SK-N-SH (cell line): Measurements from ENCODE around the gene TMEM88. TPM values are rescaled to one million over a fixed set of nuclear protein-coding genes. Genes with fewer than 3 reads are reported as not detected.
A peak's percentile ranks its signal among the peaks of the same experiment; 100 is the strongest.

ENCODE experiments used
- CTCF ChIA-PET: fragments of 300-600, 350-600 bp; formaldehyde crosslinking; extraction: SDS; loops from one replicate; lab custom pipeline; 2021; lab: Yijun Ruan, JAX
- POLR2A ChIA-PET: fragments of 350-600 bp; sonication (Branson Sonifier 250); formaldehyde crosslinking; extraction: SDS; loops from one replicate; lab custom pipeline; 2020; ENCODE audit warnings: antibody characterized with exemption, inconsistent platforms; lab: Yijun Ruan, JAX
- DNase-seq: peaks from one replicate; pipeline ENCODE4 v3.0.0; 2012
- H2AFZ ChIP-seq: fragments of 200-600 bp; sonication (generic); 2 replicates; pipeline ENCODE4 v1.8.1; 2016; ENCODE audit warnings: antibody characterized with exemption, mild to moderate bottlenecking, low read depth
- H3F3A ChIP-seq: fragments of 200-600 bp; sonication (generic); replicated peaks from 2 replicates; pipeline ENCODE3; 2016; ENCODE audit warnings: antibody characterized with exemption, mild to moderate bottlenecking; ENCODE audit not compliant: insufficient read depth
- H3K27ac ChIP-seq, 2 experiments: fragments of 200-500 bp in 1 of 2; fragments of 200-600 bp in 1 of 2; sonication (Bioruptor generic) in 1 of 2; sonication (generic), shearing (Covaris generic) in 1 of 2; 2 replicates each; pipeline versions ENCODE4 v1.5.1 to v1.6.1; 2014 to 2016; ENCODE audit warnings: low read depth in 2 of 2, inconsistent platforms in 1 of 2, low read length in 1 of 2, mild to moderate bottlenecking in 1 of 2, mixed read lengths in 1 of 2
- H3K27me3 ChIP-seq: fragments of 200-600 bp; sonication (generic), shearing (Covaris generic); 2 replicates; pipeline ENCODE4 v1.6.1; 2016; ENCODE audit warnings: mixed run types; ENCODE audit not compliant: insufficient read depth
- H3K36me3 ChIP-seq, 2 experiments: fragments of 200-500 bp in 1 of 2; fragments of 200-600 bp in 1 of 2; sonication (Bioruptor generic) in 1 of 2; sonication (generic) in 1 of 2; replicated peaks in 1 of 2; 2 replicates each; pipeline versions ENCODE3 to v1.5.1; 2014 to 2016; ENCODE audit warnings: low read length in 1 of 2, mild to moderate bottlenecking in 1 of 2; ENCODE audit not compliant: insufficient read depth in 2 of 2, control insufficient read depth in 1 of 2
- H3K4me1 ChIP-seq, 2 experiments: fragments of 200-500 bp in 1 of 2; fragments of 200-600 bp in 1 of 2; sonication (Bioruptor generic) in 1 of 2; sonication (generic), shearing (Covaris generic) in 1 of 2; 2 replicates each; pipeline versions ENCODE4 v1.5.1 to v1.6.1; 2014 to 2016; ENCODE audit warnings: low read depth in 1 of 2, low read length in 1 of 2, mixed run types in 1 of 2; ENCODE audit not compliant: insufficient read depth in 2 of 2, control insufficient read depth in 1 of 2
- H3K4me2 ChIP-seq: fragments of 200-600 bp; sonication (generic), shearing (Covaris generic); 2 replicates; pipeline ENCODE4 v1.6.1; 2017; ENCODE audit warnings: mixed run types
- H3K4me3 ChIP-seq, 2 experiments: fragments of 200-500 bp in 1 of 2; fragments of 200-600 bp in 1 of 2; sonication (Bioruptor generic) in 1 of 2; sonication (generic), shearing (Covaris generic) in 1 of 2; 2 replicates each; pipeline versions ENCODE4 v1.5.1 to v1.8.1; 2014 to 2016; ENCODE audit warnings: low read depth in 2 of 2, inconsistent platforms in 1 of 2, low read length in 1 of 2, mild to moderate bottlenecking in 1 of 2, mixed read lengths in 1 of 2, moderate library complexity in 1 of 2
- H3K79me2 ChIP-seq: fragments of 200-600 bp; sonication (generic); 2 replicates; pipeline ENCODE4 v1.8.1; 2017; ENCODE audit warnings: mild to moderate bottlenecking; ENCODE audit not compliant: insufficient read depth
- H3K9ac ChIP-seq: fragments of 200-600 bp; sonication (generic); 2 replicates; pipeline ENCODE4 v1.6.1; 2017; ENCODE audit warnings: mixed run types
- H3K9me2 ChIP-seq: fragments of 200-600 bp; sonication (generic); 2 replicates; pipeline ENCODE4 v1.6.1; 2017; ENCODE audit warnings: mixed run types
- H3K9me3 ChIP-seq: fragments of 200-600 bp; sonication (generic); 2 replicates; pipeline ENCODE4 v1.6.1; 2017; ENCODE audit warnings: mixed run types, mild to moderate bottlenecking, moderate library complexity
- H4K20me1 ChIP-seq: fragments of 200-600 bp; sonication (generic); 2 replicates; pipeline ENCODE4 v1.6.1; 2017; ENCODE audit warnings: mild to moderate bottlenecking, mixed run types; ENCODE audit not compliant: insufficient read depth
- CHD2 ChIP-seq: fragments of 150-350 bp; IDR thresholded peaks from 2 replicates; pipeline ENCODE4 v1.6.1; 2018; ENCODE audit warnings: low read length; ENCODE audit not compliant: partially characterized antibody
- EP300 ChIP-seq, 2 experiments: IDR thresholded peaks; 2 replicates each; pipeline versions ENCODE4 v1.4.0 to v1.6.1; 2012; ENCODE audit warnings: borderline replicate concordance in 1 of 2, low read depth in 1 of 2, low read length in 1 of 2
- MAX ChIP-seq: IDR thresholded peaks from 2 replicates; pipeline ENCODE4 v1.4.0; 2012; ENCODE audit warnings: low read depth
- MXI1 ChIP-seq: IDR thresholded peaks from 2 replicates; pipeline ENCODE4 v1.6.1; 2012; ENCODE audit warnings: mild to moderate bottlenecking, low read depth, low read length, improper control_type of control experiment
- RAD21 ChIP-seq: IDR thresholded peaks from 2 replicates; pipeline ENCODE4 v1.6.1; 2012; ENCODE audit warnings: mild to moderate bottlenecking, low read length
- TCF12 ChIP-seq: IDR thresholded peaks from 2 replicates; pipeline ENCODE4 v1.4.0; 2012
- USF1 ChIP-seq: IDR thresholded peaks from 2 replicates; pipeline ENCODE4 v1.4.0; 2012; ENCODE audit warnings: low read depth, borderline replicate concordance
- ZBTB33 ChIP-seq: IDR thresholded peaks from 2 replicates; pipeline ENCODE4 v1.4.0; 2012; ENCODE audit warnings: low read depth, borderline replicate concordance
- WGBS: methylation state at CpG from one replicate; pipeline ENCODE4 v1.1.6; 2017; ENCODE audit warnings: low lambda C conversion rate; 5-methylcytosine and 5-hydroxymethylcytosine counted together
- polyA plus RNA-seq, 3 experiments: library from polyadenylated mRNA; depleted of rRNA; stranded (reverse); fragments of >200 nt; gene quantifications; 2 replicates each; pipeline ENCODE4 v1.2.3, GENCODE V29; 2012

Gene TMEM88
- polyA plus RNA-seq, 1 of the 3 experiments (the other 2 are of a cell fraction) = 1.2 TPM

- ChIA-PET POLR2A (interaction anchor here (0.7 to 1.7 kb wide), 6 partner anchors 9 to 51 kb away, joined by 3 to 5 read pairs (median 3); partner anchors contain the start of genes CNTROB, NAA38 and TRAPPC1), CTCF (interaction anchor here (0.8 to 1.7 kb wide), 4 partner anchors 11 to 52 kb away, joined by 3 to 4 read pairs (median 3); no protein-coding TSS in a partner anchor)
- Histone ChIP-seq H3K4me1 (peaks cover 37 to 57% of the 10 kb centered on the region in 2 experiments), H4K20me1 (peaks cover 3% of the 10 kb centered on the region; the same call in 1 of the 2 replicates), H3K9ac (peak overlapping the region; percentile 77), H3F3A (peaks cover 29% of the 10 kb centered on the region), H2AFZ (peak overlapping the region; percentile 27; the same call in 1 of the 2 replicates), H3K4me2 (peak overlapping the region; percentile 99), H3K9me2 (no peaks in the 10 kb centered on the region), H3K27ac (peak overlapping the region; percentile 96 to 100), H3K9me3 (no peaks in the 10 kb centered on the region)
- peak; percentile 44 for DNase-seq
- TF ChIP-seq USF1 (no peak), MAX (0 out of 2 replicates have a peak, but pooled peaks have one; percentile 2), ZBTB33 (no peak)
- TF ChIP-seq, all 33 proteins: peak for 1
- Histone ChIP-seq H3K27me3 (no peaks in the 10 kb centered on the region), H3K79me2 (peaks cover 44% of the 10 kb centered on the region), H3K4me3 (peak overlapping the region; percentile 76 to 78), H3K36me3 (peaks cover 10 to 15% of the 10 kb centered on the region in 2 experiments)
- 2% methylated on average over 28 of the region's 30 CpGs for whole genome bisulfite sequencing
These were observed 31.6 kb downstream of the TMEM88 start for GRCh38 chr17:7886227-7887037.

GRCh38 chr17:7887038-7887481 is 32.2 kb downstream of the TMEM88 start:
- no peaks in the 10 kb centered on the region for H3K9me3 ChIP-seq
- DNase-seq = no peak
- H3K36me3 ChIP-seq = peaks cover 13 to 21% of the 10 kb centered on the region in 2 experiments
- peak overlapping the region; percentile 76 to 78 for H3K4me3 ChIP-seq
- TF ChIP-seq CHD2 = peak; percentile 90
- TF ChIP-seq RAD21 = no peak
- peak; percentile 65 for TF ChIP-seq TCF12
- 0 out of 2 replicates have a peak, but pooled peaks have one; percentile 27 for TF ChIP-seq MXI1
- TF ChIP-seq EP300 (IDR thresholded peaks at IDR 0.05; ENCODE audit: borderline replicate concordance in 1 of 2, low read depth in 1 of 2, low read length in 1 of 2) = no peak
- peaks cover 37 to 53% of the 10 kb centered on the region in 2 experiments for H3K4me1 ChIP-seq
- H3K79me2 ChIP-seq = peaks cover 44% of the 10 kb centered on the region
- H2AFZ ChIP-seq = peak overlapping the region; percentile 27; the same call in 1 of the 2 replicates
- peaks cover 3% of the 10 kb centered on the region; the same call in 1 of the 2 replicates for H4K20me1 ChIP-seq
- WGBS = 2% methylated on average over 8 of the region's 8 CpGs
- H3K27ac ChIP-seq = peak overlapping the region; percentile 96 to 100
- H3K27me3 ChIP-seq = no peaks in the 10 kb centered on the region
- POLR2A ChIA-PET = no interaction called here
- no peaks in the 10 kb centered on the region for H3K9me2 ChIP-seq
- peak overlapping the region; percentile 99 for H3K4me2 ChIP-seq
- H3F3A ChIP-seq = peaks cover 29% of the 10 kb centered on the region
- CTCF ChIA-PET = interaction anchor here (1.2 to 1.7 kb wide), 2 partner anchors 11 to 52 kb away, joined by 3 to 4 read pairs; no protein-coding TSS in a partner anchor
- H3K9ac ChIP-seq = peak overlapping the region; percentile 77
